HCT116 (cell line): Measurements from ENCODE around the gene PLCXD1. TPM values are rescaled to one million over a fixed set of nuclear protein-coding genes. Genes with fewer than 3 reads are reported as not detected.

Source experiments
- ATAC-seq: fragments of 200-7000 bp; cut with Tn5 transposase; 2 replicates; pipeline ENCODE4 v1.9.1; 2020; ENCODE audit warnings: mild to moderate bottlenecking, moderate library complexity
- BruUV-seq: library from RNA; stranded (reverse); fragments of 400-500 nt; replicated peaks from 2 replicates; lab custom pipeline; 2021; lab: Mats Ljungman, UMichigan
- CTCF ChIA-PET: fragments of 300-600 bp; sonication (Branson Sonifier 250); formaldehyde crosslinking; loops from one replicate; lab custom pipeline; 2021; ENCODE audit warnings: antibody characterized with exemption; lab: Charles Lee
- POLR2A ChIA-PET: fragments of 300-600, 350-600 bp; sonication (Branson Sonifier 250); formaldehyde crosslinking; loops from one replicate; lab custom pipeline; 2021; ENCODE audit warnings: antibody characterized with exemption; lab: Charles Lee
- RAD21 ChIA-PET, 2 experiments: fragments of 300-600 bp; sonication (Branson Sonifier 250); formaldehyde crosslinking; loops; one replicate each; lab custom pipeline; 2023; ENCODE audit warnings: low total read pairs in 2 of 2; ENCODE audit not compliant: uncharacterized antibody in 2 of 2, unreplicated experiment in 2 of 2, low non-redundant PET in 1 of 2; lab: Charles Lee
- DNase-seq: peaks from one replicate; pipeline ENCODE4 v3.0.0-alpha.2; 2010; ENCODE audit warnings: low read depth, low spot score
- H2AFZ ChIP-seq: fragments of 200-600 bp; shearing (Covaris generic), sonication (generic); 2 replicates; pipeline ENCODE4 v1.6.1; 2017; ENCODE audit warnings: low read depth, mixed run types, mixed read lengths, antibody characterized with exemption, low read length; ENCODE audit not compliant: poor library complexity, severe bottlenecking
- H3K27ac ChIP-seq: 2 replicates; pipeline ENCODE4 v1.5.1; 2012; ENCODE audit warnings: low read depth, low read length
- H3K27me3 ChIP-seq: fragments of 200-600 bp; sonication (generic); 2 replicates; pipeline ENCODE4 v1.6.1; 2016; ENCODE audit warnings: mixed run types, low read length, mixed read lengths; ENCODE audit not compliant: insufficient read depth
- H3K36me3 ChIP-seq, 2 experiments: fragments of 200-500 bp in 1 of 2; fragments of 200-600 bp in 1 of 2; sonication (Bioruptor generic) in 1 of 2; sonication (generic) in 1 of 2; 2 replicates each; pipeline versions ENCODE4 v1.5.1 to v1.6.1; 2014 to 2016; ENCODE audit warnings: low read length in 2 of 2, inconsistent platforms in 1 of 2, mixed read lengths in 1 of 2, mixed run types in 1 of 2; ENCODE audit not compliant: insufficient read depth in 2 of 2, control insufficient read depth in 1 of 2
- H3K4me1 ChIP-seq, 2 experiments: fragments of 200-600 bp in 1 of 2; sonication (generic) in 1 of 2; 2 replicates each; pipeline versions ENCODE4 v1.5.1 to v1.6.1; 2012 to 2017; ENCODE audit warnings: low read length in 2 of 2, inconsistent platforms in 1 of 2, mild to moderate bottlenecking in 1 of 2, mixed read lengths in 1 of 2, mixed run types in 1 of 2, moderate library complexity in 1 of 2; ENCODE audit not compliant: insufficient read depth in 2 of 2, control insufficient read depth in 1 of 2
- H3K4me2 ChIP-seq: fragments of 200-600 bp; sonication (generic); 2 replicates; pipeline ENCODE4 v1.6.1; 2017; ENCODE audit warnings: mixed run types, low read length, mixed read lengths
- H3K4me3 ChIP-seq, 2 experiments: fragments of 200-600 bp in 1 of 2; sonication (generic) in 1 of 2; replicated peaks in 1 of 2; 2 replicates each; pipeline ENCODE4 v1.5.1; 2011 to 2016; ENCODE audit warnings: low read length in 2 of 2, control low read depth in 1 of 2, low read depth in 1 of 2, mild to moderate bottlenecking in 1 of 2, mixed read lengths in 1 of 2, mixed run types in 1 of 2
- H3K79me2 ChIP-seq: fragments of 200-600 bp; sonication (generic); 2 replicates; pipeline ENCODE4 v1.6.1; 2017; ENCODE audit warnings: mild to moderate bottlenecking, mixed run types, low read length, moderate library complexity, mixed read lengths; ENCODE audit not compliant: insufficient read depth
- H3K9ac ChIP-seq: fragments of 200-600 bp; sonication (generic); 2 replicates; pipeline ENCODE4 v1.6.1; 2016; ENCODE audit warnings: low read length, mixed read lengths
- H3K9me2 ChIP-seq: fragments of 200-600 bp; sonication (generic), shearing (Covaris generic); 2 replicates; pipeline ENCODE4 v1.6.1; 2017; ENCODE audit warnings: mixed run types, mild to moderate bottlenecking, moderate library complexity; ENCODE audit not compliant: insufficient read depth
- H3K9me3 ChIP-seq, 2 experiments: fragments of 200-500 bp in 1 of 2; fragments of 200-600 bp in 1 of 2; sonication (Bioruptor generic) in 1 of 2; sonication (generic) in 1 of 2; 2 replicates each; pipeline ENCODE4 v1.6.1; 2014 to 2017; ENCODE audit warnings: low read length in 2 of 2, mixed read lengths in 2 of 2, inconsistent platforms in 1 of 2, low read depth in 1 of 2, mild to moderate bottlenecking in 1 of 2, mixed run types in 1 of 2, moderate library complexity in 1 of 2; ENCODE audit not compliant: control insufficient read depth in 1 of 2, insufficient read depth in 1 of 2
- H4K20me1 ChIP-seq: fragments of 200-600 bp; sonication (generic), shearing (Covaris generic); 2 replicates; pipeline ENCODE4 v1.6.1; 2017; ENCODE audit warnings: mixed run types, mild to moderate bottlenecking, moderate library complexity; ENCODE audit not compliant: insufficient read depth
- CEBPB ChIP-seq: IDR thresholded peaks from 2 replicates; pipeline ENCODE4 v1.6.1; 2012; ENCODE audit warnings: low read depth
- EGR1 ChIP-seq: IDR thresholded peaks from 2 replicates; pipeline ENCODE4 v1.6.1; 2012; ENCODE audit warnings: low read depth
- ELF1 ChIP-seq: IDR thresholded peaks from 2 replicates; pipeline ENCODE4 v1.6.1; 2012; ENCODE audit warnings: low read depth, borderline replicate concordance
- EZH2 ChIP-seq: fragments of 200-600 bp; sonication (generic); IDR thresholded peaks from 2 replicates; pipeline ENCODE4 v1.6.1; 2017; ENCODE audit warnings: antibody characterized with exemption, mixed run types
- EZH2phosphoT487 ChIP-seq: fragments of 200-600 bp; IDR thresholded peaks from 2 replicates; pipeline ENCODE4 v1.6.1; 2018; ENCODE audit warnings: antibody characterized with exemption, borderline replicate concordance
- FOSL1 ChIP-seq: IDR thresholded peaks from 2 replicates; pipeline ENCODE4 v1.6.1; 2012; ENCODE audit warnings: low read depth
- JUND ChIP-seq: IDR thresholded peaks from 2 replicates; pipeline ENCODE4 v1.6.1; 2012
- SP1 ChIP-seq: IDR thresholded peaks from 2 replicates; pipeline ENCODE4 v1.6.1; 2012; ENCODE audit warnings: low read depth
- ZNF274 ChIP-seq: fragments of 200-500 bp; sonication (Bioruptor generic); IDR thresholded peaks from 2 replicates; pipeline ENCODE4 v1.6.1; 2014; ENCODE audit warnings: mild to moderate bottlenecking, low read depth, low read length, inconsistent platforms
- intact Hi-C: fragments of 100-400 bp; cut with micrococcal nuclease; formaldehyde crosslinking; loops from 2 replicates; pipeline ENCODE4 v1.10.0; 2022
- total RNA-seq: library from RNA; stranded (reverse); gene quantifications from one replicate; pipeline ENCODE4 v1.2.1, GENCODE V29; 2021; ENCODE audit not compliant: unreplicated experiment
- TF ChIP-seq, protein P1 (sequence below), 3 experiments: fragments of 200-600 bp in 1 of 3; sonication (generic) in 1 of 3; IDR thresholded peaks in 2 of 3; conservative IDR thresholded peaks in 1 of 3; 2 replicates each; pipeline ENCODE4 v1.5.1; 2012 to 2017; ENCODE audit warnings: low read depth in 2 of 3, low read length in 2 of 3, antibody characterized with exemption in 1 of 3, borderline replicate concordance in 1 of 3, control low read depth in 1 of 3, mild to moderate bottlenecking in 1 of 3, mixed read lengths in 1 of 3, mixed run types in 1 of 3, moderate library complexity in 1 of 3; ENCODE audit not compliant: insufficient read depth in 1 of 3
- TF ChIP-seq, protein P2 (sequence below): IDR thresholded peaks from 2 replicates; pipeline ENCODE4 v1.6.1; 2012
- TF ChIP-seq, protein P3 (sequence below): IDR thresholded peaks from 2 replicates; pipeline ENCODE4 v1.6.1; 2012
- TF ChIP-seq, protein P4 (sequence below): IDR thresholded peaks from 2 replicates; pipeline ENCODE4 v1.6.1; 2012; ENCODE audit warnings: low read depth

PLCXD1 gene
- total RNA-seq, 1 experiment from 2014 or later, result 26.3 TPM

DNA sequence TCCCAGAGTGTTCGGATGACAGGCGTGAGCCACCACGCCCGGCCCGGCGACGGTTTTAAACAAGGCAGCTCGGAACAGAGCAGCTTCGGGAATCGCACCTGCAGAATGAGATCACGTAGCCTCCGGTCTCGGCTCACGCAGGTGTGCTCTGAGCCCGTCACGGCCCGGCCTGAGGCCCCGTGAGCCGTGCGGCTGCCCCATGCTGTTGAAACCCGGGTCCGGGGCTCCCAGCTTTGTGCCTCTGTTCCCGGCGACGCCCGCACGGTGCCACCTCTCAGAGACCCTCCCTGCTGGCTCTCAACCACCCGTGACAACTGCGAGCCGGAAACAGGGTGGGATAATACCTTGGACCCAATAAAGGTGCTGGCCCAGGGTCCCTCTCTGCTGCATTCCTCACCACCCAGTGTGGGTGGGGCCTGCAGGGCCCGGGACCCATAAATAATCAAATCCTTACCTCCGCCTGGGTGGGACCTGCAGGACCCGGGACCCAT lies 13.4 kb upstream of the PLCXD1 start:
- H4K20me1 ChIP-seq, result no peaks in the 10 kb centered on the region
- ATAC-seq, result no peak
- no peaks in the 10 kb centered on the region for H3K27me3 ChIP-seq
- no peak for TF ChIP-seq ZNF274
- no peak for TF ChIP-seq CEBPB
- no peak for TF ChIP-seq EZH2phosphoT487
- TF ChIP-seq EGR1, result no peak
- no peak for TF ChIP-seq SP1
- no peak for TF ChIP-seq ELF1
- TF ChIP-seq, protein P1, sequence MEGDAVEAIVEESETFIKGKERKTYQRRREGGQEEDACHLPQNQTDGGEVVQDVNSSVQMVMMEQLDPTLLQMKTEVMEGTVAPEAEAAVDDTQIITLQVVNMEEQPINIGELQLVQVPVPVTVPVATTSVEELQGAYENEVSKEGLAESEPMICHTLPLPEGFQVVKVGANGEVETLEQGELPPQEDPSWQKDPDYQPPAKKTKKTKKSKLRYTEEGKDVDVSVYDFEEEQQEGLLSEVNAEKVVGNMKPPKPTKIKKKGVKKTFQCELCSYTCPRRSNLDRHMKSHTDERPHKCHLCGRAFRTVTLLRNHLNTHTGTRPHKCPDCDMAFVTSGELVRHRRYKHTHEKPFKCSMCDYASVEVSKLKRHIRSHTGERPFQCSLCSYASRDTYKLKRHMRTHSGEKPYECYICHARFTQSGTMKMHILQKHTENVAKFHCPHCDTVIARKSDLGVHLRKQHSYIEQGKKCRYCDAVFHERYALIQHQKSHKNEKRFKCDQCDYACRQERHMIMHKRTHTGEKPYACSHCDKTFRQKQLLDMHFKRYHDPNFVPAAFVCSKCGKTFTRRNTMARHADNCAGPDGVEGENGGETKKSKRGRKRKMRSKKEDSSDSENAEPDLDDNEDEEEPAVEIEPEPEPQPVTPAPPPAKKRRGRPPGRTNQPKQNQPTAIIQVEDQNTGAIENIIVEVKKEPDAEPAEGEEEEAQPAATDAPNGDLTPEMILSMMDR (IDR thresholded peaks at IDR 0.05 in 2 of 3, conservative IDR thresholded peaks at IDR 0.05 in 1 of 3; ENCODE audit: borderline replicate concordance in 1 of 3, insufficient read depth in 1 of 3, low read depth in 2 of 3, low read length in 2 of 3), result no peak
- no peak for TF ChIP-seq EZH2
- TF ChIP-seq, protein P2, sequence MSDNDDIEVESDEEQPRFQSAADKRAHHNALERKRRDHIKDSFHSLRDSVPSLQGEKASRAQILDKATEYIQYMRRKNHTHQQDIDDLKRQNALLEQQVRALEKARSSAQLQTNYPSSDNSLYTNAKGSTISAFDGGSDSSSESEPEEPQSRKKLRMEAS, result no peak
- TF ChIP-seq, protein P3, sequence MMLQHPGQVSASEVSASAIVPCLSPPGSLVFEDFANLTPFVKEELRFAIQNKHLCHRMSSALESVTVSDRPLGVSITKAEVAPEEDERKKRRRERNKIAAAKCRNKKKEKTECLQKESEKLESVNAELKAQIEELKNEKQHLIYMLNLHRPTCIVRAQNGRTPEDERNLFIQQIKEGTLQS, result no peak
- TF ChIP-seq, protein P4, sequence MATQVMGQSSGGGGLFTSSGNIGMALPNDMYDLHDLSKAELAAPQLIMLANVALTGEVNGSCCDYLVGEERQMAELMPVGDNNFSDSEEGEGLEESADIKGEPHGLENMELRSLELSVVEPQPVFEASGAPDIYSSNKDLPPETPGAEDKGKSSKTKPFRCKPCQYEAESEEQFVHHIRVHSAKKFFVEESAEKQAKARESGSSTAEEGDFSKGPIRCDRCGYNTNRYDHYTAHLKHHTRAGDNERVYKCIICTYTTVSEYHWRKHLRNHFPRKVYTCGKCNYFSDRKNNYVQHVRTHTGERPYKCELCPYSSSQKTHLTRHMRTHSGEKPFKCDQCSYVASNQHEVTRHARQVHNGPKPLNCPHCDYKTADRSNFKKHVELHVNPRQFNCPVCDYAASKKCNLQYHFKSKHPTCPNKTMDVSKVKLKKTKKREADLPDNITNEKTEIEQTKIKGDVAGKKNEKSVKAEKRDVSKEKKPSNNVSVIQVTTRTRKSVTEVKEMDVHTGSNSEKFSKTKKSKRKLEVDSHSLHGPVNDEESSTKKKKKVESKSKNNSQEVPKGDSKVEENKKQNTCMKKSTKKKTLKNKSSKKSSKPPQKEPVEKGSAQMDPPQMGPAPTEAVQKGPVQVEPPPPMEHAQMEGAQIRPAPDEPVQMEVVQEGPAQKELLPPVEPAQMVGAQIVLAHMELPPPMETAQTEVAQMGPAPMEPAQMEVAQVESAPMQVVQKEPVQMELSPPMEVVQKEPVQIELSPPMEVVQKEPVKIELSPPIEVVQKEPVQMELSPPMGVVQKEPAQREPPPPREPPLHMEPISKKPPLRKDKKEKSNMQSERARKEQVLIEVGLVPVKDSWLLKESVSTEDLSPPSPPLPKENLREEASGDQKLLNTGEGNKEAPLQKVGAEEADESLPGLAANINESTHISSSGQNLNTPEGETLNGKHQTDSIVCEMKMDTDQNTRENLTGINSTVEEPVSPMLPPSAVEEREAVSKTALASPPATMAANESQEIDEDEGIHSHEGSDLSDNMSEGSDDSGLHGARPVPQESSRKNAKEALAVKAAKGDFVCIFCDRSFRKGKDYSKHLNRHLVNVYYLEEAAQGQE, result no peak
- TF ChIP-seq FOSL1, result no peak
- TF ChIP-seq JUND, result no peak
- H2AFZ ChIP-seq, result no peak overlapping the region
- CTCF ChIA-PET, result no interaction called here
- DNase-seq, result no peak
- no peaks in the 10 kb centered on the region for H3K79me2 ChIP-seq
- H3K9me2 ChIP-seq, result no peaks in the 10 kb centered on the region
- RAD21 ChIA-PET, result no interaction called here
- intact Hi-C loops, result no loop called here
- H3K27ac ChIP-seq, result no peak overlapping the region
- H3K4me3 ChIP-seq, result no peak overlapping the region
- H3K4me2 ChIP-seq, result no peak overlapping the region
- POLR2A ChIA-PET, result no interaction called here
- no peaks in the 10 kb centered on the region for H3K9me3 ChIP-seq
- H3K4me1 ChIP-seq, result no peaks in the 10 kb centered on the region
- no peaks in the 10 kb centered on the region for H3K36me3 ChIP-seq
- no TSS peak for BruUV-seq
- no peak overlapping the region for H3K9ac ChIP-seq
